Jurkat, Clone E6-1 (cell line): ENCODE measurements around the gene PTPRN2.
"Not testable (repeated sequence)": the region's sequence is repeated elsewhere in the genome, so short reads cannot be mapped to it uniquely, and the experiment has no call there.

Experiments
- DNase-seq: peaks from one replicate; pipeline ENCODE4 v3.0.0-alpha.2; 2011; ENCODE audit warnings: low read depth, low spot score
- H3K4me3 ChIP-seq: 2 replicates; pipeline ENCODE4 v1.5.1; 2011; ENCODE audit warnings: mild to moderate bottlenecking, low read length, control low read depth, moderate library complexity

Gene PTPRN2

DNA sequence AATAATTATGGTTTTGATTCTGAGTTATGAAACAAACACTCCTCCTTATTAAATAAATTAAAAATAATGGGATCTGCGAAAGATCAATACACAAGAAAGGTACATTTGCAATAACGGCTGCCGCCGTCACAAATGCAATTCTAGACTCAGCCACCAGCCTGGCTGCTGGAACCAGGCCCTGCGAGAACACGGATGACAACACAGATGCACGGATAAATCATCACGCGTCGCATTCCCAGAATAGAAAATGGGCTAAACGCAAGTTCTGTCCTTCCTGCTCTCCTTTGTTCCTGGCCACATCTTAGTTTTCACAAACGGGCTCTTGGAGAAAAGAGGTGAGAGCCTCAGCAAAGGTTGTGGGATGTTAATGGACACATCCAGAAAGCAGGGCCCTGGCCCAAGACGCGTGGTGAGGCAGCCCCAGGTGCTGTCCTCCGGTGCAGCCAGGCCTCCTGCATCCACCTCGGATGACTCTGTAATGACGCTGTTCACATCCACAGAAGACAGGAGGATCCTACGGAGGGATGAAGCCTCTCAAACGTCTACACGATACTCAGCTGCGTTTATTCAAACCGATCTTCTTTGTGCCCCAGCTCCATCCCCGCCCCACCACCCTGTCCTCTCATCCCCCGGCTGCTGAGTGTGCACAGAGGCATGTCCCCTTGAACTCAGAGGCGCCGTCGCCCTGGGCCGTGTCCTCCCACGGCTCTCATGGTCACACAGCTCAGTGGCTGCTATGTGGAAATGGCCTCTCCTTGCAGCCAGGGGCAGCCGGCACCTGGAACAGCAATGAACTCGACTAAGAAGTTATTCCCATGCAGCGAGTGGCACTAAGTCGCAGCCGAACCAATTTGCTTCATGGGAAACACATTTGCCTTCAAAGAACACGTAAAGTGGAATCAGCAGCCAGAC lies 197.9 kb downstream of the PTPRN2 start:
- no peak for DNase-seq
- no peak overlapping the region for H3K4me3 ChIP-seq

DNA sequence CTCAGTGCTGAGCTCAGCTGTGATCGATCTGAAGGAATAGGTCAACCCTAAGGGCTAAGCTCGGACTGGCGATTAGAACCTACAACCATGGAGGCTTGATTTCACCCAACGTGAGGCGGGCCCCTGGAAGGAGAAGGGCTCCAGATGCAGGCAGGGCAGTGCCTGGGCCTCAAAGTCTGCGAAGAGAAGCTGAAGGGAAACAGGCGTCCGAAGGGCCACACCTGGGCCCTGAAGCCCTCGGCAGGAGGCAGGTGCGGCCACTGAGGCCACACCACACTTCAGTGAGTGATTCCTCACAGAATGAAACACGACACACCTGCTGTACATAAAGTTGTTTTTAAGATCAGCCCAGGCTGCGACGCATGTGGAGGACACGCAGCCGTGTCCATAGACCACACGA lies 198.7 kb downstream of the PTPRN2 start:
- no peak for DNase-seq
- no peak overlapping the region for H3K4me3 ChIP-seq

DNA sequence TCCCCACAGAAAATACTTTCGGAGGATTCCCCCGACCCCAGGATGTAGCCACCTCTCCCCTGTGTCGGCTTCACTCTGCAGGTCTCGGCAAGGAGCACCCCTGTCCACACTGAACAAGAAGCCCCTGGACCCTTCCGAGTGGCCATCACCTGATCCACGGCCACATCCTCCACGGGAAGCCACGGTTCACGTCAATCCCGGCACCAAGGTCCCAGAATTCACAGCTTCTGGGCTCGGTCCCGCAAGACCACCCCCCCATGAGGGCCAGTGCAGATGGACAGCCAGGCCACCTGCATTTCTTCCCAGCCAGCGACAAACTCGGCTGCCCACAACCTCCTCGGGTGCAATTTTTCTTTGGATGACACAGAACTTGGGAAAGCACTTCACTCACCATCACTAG lies 199.6 kb downstream of the PTPRN2 start:
- no peak for DNase-seq
- H3K4me3 ChIP-seq: no peak overlapping the region

DNA sequence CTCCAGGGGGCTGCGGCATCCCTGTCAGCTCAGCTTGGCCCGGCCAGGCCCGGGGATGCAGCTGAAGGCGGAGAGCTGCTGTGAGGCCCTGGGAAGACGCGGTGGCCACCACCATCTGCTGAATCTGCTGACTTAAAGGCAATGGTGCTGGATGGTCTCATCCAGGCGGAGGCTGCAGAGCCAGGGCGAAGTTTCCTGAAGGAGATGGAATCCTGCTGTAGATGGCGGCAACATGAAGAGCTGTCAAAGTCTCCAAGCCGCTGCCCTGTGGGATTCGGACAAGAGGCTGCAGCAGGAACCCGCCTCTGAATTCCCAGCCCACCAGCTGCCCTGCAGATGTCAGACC lies 200.1 kb downstream of the PTPRN2 start:
- no peak for DNase-seq
- H3K4me3 ChIP-seq: no peak overlapping the region

DNA sequence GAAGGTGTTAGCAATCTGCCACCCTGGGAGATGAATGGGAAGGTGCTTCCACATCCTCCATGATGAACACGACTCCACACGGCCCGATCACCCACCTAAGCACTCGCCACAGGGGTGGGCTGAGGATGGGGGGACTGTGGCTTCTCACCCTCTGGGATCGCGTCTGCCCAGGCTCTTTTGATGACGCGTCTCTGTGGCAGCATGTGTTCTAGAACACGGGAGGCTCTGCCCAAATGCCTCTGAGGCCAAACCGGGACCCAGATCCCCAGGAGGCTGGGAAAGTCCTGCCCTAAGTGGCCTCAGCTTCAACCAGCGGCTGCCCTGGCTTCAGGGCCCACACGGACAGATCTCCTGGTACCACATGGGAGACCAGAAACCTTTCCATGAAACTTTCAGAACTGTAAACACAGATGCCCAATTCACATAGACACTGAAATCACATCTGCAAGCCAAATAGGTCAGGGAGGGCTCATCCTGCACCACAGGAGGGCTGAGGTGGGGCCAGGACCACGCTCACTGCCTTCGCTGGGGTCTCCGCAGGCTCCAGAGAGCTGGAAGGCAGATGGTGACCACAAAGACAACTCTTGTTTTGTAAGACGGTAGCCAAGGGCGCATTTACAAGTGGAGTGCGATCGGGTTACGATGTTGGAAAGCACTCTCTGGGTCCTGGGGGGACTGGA lies 200.6 kb downstream of the PTPRN2 start:
- DNase-seq: no peak
- H3K4me3 ChIP-seq: no peak overlapping the region

DNA sequence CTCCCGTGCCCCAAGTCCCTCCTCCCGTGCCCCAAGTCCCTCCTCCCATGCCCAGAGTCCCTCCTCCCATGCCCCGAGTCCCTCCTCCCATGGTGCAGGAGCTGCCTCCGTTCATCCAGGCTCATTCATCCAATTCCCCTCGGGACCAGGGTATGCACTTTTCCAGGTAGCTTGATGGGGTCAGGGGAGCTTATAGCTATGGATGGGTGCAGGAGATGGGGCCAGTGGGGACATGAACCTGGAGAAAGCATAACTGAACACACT lies 201.3 kb downstream of the PTPRN2 start:
- H3K4me3 ChIP-seq: no peak overlapping the region
- no peak for DNase-seq

DNA sequence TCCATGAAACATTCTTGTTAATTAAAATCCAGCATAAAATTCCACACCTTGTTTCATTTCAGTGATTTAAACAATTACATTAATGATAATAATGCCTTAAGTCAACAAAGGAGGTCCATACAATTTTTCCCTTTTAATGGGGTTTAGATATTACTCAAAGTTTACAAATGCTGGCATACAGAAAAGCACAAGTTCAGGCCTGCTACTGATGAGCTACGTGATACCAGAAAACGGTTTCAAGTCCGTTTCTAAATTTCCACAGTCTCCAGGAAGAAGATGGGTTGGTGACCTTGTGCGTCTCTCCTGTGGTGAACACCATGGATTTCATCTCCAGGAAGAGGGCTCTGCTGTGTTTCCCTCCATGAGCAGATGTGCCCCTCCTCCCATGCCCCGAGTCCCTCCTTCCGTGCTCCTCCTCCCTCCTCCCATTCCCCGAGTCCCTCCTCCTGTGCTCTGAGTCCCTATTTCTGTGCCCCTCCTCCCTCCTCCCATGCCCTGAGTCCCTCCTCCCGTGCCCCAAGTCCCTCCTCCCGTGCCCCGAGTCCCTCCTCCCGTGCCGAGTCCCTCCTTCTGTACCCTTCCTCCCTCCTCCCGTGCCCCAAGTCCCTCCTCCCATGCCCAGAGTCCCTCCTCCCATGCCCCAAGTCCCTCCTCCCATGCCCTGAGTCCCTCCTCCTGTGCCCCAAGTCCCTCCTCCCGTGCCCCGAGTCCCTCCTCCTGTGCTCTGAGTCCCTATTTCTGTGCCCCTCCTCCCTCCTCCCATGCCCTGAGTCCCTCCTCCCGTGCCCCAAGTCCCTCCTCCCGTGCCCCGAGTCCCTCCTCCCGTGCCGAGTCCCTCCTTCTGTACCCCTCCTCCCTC lies 201.9 kb downstream of the PTPRN2 start:
- not testable (repeated sequence) for H3K4me3 ChIP-seq

DNA sequence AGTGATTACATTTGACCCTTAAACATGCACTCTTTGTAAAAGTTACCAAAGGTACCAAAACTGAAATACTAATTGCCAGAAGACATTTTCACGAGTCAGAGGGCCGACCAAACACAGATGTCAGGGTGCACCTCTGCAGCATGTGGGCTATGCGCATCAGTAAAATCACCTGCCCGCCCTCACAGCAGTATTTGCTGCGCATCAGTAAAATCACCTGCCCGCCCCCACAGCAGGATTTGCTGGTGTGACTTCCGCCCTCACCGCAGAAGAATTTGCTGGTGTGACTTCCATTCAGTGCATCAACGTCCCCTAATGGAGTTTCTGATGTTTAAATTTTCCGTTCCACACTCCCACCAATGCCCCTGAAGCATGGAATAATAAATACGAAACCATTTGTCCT lies 202.9 kb downstream of the PTPRN2 start:
- no peak overlapping the region for H3K4me3 ChIP-seq
- DNase-seq: no peak

More for the DNA sequence above, 201.9 kb downstream of the PTPRN2 start:
- DNase-seq: not testable (repeated sequence)

DNA sequence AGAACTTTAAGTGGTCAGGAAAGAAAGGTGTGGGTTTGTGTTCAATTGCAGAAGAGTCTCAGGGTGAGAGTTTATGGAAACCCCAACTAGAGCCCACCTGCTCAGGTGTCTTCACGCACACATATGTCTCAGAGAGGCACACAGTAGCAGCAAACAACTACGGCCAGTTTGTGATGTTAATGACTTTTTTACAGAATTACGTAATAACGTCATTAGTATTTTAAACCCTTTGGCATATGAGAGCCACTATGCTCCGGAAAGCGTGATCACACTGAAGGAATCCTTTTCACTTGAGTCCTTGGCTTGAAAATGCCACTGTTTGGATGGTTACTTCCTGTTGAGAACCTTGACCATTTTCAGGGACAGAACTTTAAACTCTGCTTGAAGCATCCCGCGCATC lies 204.0 kb downstream of the PTPRN2 start:
- DNase-seq: no peak
- no peak overlapping the region for H3K4me3 ChIP-seq

DNA sequence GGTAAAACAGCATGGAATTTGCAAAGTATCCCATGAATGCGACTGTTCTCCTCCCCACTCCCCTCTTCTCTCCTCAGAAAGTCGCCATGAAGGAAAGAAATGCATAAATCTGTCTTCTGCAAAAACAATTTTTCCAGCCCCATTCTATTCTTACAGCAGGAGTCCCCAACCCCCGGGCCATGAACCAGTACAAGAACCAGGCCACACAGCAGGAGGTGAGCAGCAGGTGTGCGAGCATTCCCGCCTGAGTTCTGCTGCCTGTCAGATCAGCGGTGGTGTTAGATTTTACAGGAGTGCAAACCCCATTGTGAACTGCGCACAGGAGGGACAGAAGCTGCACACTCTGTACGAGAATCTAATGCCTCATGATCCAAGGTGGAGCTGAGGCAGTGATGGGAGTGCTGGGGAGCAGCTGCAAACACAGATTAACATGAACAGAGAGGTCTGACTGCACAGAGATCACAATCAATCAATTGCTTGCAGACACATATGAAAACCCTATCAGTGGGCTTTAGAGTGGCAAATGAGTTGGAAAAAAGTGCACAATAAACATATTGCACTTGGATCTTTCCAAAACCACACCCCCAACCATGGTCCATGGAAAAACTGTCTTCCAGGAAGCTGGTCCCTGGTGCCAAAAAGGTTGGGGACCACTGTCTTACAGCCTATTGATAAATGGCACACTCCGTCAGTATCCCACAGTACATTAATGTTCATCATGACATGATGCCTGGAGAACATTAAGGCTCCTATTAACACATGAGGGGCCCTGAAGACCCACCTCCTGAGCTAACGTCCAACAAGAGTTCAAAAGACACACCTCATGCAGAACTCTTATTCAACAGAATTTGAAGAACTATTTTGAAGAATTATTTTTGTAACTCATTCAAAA lies 205.0 kb downstream of the PTPRN2 start:
- no peak overlapping the region for H3K4me3 ChIP-seq
- DNase-seq: no peak

DNA sequence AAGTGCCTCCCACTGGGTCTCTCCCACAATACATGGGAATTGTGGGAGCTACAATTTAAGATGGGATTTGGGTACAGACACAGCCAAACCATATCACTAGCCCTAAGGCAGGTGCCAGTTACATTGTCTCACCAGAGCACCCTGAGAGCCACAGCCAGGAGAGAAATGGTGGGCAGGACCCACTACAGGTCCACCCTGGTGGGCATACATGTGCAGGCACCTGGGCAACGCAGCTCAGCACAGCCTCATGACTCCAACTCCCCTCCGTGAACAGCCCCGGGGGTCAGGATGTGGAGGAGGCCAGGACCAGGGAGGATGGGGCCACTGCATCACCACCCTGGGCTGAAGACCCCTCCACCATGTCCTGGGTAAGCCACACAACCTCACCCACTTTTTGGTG lies 205.7 kb downstream of the PTPRN2 start:
- DNase-seq: no peak

DNA sequence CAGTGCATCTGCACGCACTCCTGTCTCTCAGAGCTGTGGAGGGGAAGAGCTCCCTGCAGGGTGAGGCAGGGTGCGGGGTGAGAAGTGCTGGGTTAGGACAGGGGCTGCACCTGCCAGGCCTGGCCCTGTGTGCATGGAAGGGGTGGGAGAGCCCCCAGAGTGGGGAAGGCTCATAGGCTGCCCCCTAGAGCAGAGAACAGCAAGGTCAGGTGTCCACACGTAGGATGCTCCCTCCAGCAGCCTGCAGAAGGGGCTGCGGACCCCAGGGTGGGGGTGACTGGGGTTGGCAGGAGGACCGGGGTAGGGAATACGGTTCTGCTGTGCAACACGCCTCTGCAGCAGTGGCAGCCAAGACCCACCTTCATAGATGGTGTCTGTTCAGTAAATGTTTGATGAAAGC lies 208.6 kb downstream of the PTPRN2 start:
- DNase-seq: no peak
- H3K4me3 ChIP-seq: no peak overlapping the region

More for the DNA sequence above, 205.7 kb downstream of the PTPRN2 start:
- H3K4me3 ChIP-seq: no peak overlapping the region

DNA sequence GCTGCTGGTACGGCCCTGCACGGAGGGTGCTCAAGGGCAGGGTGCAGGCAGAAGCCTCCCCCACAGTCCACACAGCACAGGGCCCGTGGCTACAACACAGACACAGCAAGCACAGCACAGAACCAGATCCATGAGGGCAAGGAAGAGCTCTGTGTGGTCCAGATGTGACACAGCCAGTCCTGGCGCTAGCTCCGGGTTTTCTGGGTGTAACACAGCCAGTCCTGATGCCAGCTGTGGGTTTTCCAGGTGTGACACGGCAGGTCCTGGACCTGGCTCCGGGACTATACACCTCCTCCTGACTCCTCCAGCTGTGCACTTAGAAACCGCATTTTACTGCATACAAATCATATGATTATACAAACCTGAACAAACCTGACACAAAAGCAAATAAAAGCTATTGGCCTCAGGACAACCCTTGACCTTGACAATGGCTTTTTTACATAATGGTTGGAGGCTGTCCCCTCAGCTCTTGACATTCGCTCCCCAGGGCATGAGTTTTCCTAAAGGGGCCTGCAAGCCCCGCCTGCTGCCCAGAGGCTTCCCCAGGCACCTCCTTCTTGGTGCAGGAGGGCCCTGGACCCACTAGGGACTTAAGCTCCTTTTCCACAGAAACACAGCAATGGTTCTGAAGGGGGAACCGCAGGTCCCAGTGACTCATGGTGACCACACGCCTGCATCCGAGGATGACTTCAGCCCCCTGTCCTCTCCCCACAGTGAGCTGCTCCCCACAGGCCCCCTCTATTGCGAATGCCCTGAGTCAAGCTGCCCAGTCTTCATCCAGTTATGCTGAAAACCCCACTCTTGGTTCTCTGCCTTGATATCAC lies 209.6 kb downstream of the PTPRN2 start:
- no peak for DNase-seq

DNA sequence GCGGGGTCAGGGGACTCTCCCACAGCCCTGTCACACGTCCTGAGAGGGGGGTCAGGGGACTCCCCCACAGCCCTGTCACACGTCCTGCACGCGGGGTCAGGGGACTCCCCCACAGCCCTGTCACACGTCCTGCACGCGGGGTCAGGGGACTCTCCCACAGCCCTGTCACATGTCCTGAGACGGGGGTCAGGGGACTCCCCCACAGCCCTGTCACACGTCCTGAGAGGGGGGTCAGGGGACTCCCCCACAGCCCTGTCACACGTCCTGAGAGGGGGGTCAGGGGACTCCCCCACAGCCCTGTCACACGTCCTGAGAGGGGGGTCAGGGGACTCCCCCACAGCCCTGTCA lies 210.8 kb downstream of the PTPRN2 start:
- H3K4me3 ChIP-seq, DNase-seq: not testable (repeated sequence)

More for the DNA sequence above, 209.6 kb downstream of the PTPRN2 start:
- H3K4me3 ChIP-seq: no peak overlapping the region

DNA sequence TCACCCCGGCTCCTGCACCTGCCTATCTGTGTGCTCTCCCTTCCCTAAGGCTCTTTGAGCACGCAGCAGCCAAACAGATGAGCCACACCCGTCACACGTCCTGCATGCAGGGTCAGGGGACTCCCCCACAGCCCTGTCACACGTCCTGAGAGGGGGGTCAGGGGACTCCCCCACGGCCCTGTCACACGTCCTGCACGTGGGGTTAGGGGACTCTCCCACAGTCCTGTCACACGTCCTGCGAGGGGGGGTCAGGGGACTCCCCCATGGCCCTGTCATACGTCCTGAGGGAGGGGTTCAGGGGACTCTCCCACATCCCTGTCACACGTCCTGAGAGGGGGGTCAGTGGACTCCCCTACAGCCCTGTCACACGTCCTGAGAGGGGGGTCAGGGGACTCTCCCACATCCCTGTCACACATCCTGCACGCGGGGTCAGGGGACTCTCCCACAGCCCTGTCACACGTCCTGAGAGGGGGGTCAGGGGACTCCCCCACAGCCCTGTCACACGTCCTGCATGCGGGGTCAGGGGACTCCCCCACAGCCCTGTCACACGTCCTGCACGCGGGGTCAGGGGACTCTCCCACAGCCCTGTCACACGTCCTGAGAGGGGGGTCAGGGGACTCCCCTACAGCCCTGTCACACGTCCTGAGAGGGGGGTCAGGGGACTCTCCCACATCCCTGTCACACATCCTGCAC lies 211.3 kb downstream of the PTPRN2 start:
- DNase-seq, H3K4me3 ChIP-seq: not testable (repeated sequence)

DNA sequence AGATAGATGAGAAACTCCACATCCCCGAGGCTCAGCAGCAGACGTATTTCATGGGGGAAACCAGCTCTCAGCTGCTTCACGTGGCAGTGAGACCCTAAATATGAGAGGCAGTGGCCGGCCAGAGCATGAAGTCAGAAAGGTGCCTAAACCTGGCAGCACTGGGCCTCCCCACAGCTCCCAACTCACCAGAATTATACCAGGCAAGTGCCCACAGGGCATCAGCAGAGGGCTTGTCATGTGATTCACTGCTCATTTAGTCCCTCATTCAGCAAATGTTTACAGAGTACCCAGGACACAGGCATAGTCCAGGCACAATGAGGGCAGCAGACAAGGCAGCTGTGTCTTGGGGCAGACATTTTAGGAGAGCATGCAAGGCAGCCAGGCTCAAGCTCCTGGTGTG lies 212.6 kb downstream of the PTPRN2 start:
- no peak overlapping the region for H3K4me3 ChIP-seq
- no peak for DNase-seq

DNA sequence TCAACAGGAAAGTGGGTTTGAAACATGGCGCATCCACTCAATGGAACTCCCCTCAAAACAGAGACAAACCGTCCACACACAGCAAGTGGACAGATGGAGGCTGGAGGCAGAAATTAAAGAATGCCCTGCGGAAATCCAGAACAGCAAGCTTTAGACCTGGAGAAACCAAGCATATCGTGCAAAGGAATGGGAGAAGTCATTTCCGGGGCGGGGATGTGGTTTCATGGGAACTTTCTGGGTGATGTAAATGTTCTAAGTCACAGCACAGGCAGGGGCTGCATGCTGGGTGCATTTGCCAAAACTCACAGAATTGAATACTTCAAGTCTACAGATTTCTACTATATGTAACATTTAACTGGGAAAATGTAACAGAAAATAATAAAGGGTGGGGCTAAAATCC lies 213.0 kb downstream of the PTPRN2 start:
- no peak overlapping the region for H3K4me3 ChIP-seq

DNA sequence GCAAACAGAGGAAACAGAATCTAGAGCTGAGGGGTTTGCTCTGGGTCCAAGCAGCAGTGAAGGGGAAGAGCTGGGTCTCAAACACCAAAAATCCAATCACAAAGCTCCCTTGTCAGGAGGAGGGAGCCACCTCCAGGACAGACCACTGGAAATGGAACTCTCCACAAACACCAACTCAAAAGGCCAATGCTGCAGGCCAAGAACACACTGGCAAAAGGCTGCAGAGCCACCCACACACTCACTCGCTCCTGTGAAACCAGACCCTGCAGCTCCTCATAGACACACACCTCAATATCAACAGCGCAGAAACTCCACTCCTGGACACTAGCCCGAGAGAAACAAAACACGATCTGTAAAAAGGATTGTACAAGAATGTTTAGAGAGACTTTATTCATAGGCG lies 213.5 kb downstream of the PTPRN2 start:
- DNase-seq: no peak
- no peak overlapping the region for H3K4me3 ChIP-seq

More for the DNA sequence above, 213.0 kb downstream of the PTPRN2 start:
- no peak for DNase-seq
